GM12865 (cell line): ENCODE data around the gene CBX4.

Experiments
- DNase-seq: peaks from one replicate; pipeline ENCODE4 v3.0.0; 2010; ENCODE audit warnings: low read depth
- H3K4me3 ChIP-seq: 2 replicates; pipeline ENCODE4 v1.5.1; 2011; ENCODE audit warnings: mild to moderate bottlenecking, low read depth, low read length, control low read depth
- TF ChIP-seq, protein P1 (sequence below): IDR thresholded peaks from 2 replicates; pipeline ENCODE4 v1.5.1; 2011; ENCODE audit warnings: low read length, control low read depth, low read depth, inconsistent platforms; ENCODE audit not compliant: insufficient read depth; ENCODE audit errors: missing control alignments

CBX4 gene

GRCh38 chr17:79844869-79845600 lies 5.8 kb upstream of the CBX4 start:
- no peak overlapping the region for H3K4me3 ChIP-seq
- DNase-seq = peak; percentile 41
- TF ChIP-seq, protein P1, sequence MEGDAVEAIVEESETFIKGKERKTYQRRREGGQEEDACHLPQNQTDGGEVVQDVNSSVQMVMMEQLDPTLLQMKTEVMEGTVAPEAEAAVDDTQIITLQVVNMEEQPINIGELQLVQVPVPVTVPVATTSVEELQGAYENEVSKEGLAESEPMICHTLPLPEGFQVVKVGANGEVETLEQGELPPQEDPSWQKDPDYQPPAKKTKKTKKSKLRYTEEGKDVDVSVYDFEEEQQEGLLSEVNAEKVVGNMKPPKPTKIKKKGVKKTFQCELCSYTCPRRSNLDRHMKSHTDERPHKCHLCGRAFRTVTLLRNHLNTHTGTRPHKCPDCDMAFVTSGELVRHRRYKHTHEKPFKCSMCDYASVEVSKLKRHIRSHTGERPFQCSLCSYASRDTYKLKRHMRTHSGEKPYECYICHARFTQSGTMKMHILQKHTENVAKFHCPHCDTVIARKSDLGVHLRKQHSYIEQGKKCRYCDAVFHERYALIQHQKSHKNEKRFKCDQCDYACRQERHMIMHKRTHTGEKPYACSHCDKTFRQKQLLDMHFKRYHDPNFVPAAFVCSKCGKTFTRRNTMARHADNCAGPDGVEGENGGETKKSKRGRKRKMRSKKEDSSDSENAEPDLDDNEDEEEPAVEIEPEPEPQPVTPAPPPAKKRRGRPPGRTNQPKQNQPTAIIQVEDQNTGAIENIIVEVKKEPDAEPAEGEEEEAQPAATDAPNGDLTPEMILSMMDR = peak; percentile 75

- TF ChIP-seq, protein P1 = no peak
- no peak for DNase-seq
- H3K4me3 ChIP-seq = no peak overlapping the region
Measured at GRCh38 chr17:79843816-79844800, 4.9 kb upstream of the CBX4 start.

GRCh38 chr17:79843474-79843815 lies 4.2 kb upstream of the CBX4 start:
- H3K4me3 ChIP-seq = no peak overlapping the region
- TF ChIP-seq, protein P1 = no peak
- DNase-seq = no peak

DNA sequence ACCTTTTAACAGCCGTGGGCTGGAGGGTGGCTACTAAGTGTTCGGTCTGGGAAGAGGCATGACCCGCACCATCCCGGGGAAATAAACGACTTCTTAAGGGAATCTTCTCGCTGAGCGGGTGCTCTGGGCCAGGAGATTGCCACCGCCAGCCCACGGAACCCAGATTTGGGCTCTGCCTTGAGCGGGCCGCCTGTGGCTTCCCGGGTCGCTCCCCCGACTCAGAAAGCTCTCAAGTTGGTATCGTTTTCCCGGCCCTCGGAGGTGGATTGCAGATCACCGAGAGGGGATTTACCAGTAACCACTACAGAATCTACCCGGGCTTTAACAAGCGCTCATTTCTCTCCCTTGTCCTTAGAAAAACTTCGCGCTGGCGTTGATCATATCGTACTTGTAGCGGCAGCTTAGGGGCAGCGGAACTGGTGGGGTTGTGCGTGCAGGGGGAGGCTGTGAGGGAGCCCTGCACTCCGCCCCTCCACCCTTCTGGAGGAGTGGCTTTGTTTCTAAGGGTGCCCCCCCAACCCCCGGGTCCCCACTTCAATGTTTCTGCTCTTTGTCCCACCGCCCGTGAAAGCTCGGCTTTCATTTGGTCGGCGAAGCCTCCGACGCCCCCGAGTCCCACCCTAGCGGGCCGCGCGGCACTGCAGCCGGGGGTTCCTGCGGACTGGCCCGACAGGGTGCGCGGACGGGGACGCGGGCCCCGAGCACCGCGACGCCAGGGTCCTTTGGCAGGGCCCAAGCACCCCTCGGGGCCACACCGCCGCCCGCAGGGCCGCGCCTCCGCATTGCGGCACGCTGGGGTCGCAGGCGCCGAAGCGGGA lies 3.6 kb upstream of the CBX4 start:
- DNase-seq = peak; percentile 24
- TF ChIP-seq, protein P1 = no peak
- no peak overlapping the region for H3K4me3 ChIP-seq

DNA sequence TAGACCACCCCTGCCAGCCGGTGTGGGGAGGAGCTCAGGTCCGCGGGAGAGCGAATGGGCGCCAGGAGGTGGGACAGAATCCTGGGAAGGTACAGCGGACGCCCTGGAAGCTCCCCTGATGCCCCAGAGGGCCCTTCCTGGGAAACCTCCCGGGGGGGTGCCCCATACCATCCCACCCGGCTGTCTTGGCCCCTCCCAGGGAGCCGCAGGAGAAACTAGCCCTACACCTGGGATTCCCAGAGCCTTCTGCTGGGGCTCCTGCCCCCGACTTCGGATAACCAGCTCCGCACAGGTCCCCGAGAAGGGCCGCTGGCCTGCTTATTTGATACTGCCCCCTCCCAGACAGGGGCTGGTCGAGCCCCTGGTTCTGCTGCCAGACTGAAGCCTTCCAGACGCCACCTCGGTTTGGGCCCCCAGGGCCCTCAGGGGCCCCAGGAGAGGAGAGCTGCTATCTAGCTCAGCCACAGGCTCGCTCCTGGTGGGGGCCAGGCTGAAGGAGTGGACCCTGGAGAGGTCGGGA lies 3.0 kb upstream of the CBX4 start:
- DNase-seq = no peak
- H3K4me3 ChIP-seq = no peak overlapping the region
- TF ChIP-seq, protein P1 = no peak

GRCh38 chr17:79841369-79842135 lies 2.3 kb upstream of the CBX4 start:
- TF ChIP-seq, protein P1 = no peak
- no peak overlapping the region for H3K4me3 ChIP-seq
- no peak for DNase-seq
